Ascending aorta (tissue), 2 donors: ENCODE measurements around the gene DPH1. TPM values are rescaled to one million over a fixed set of nuclear protein-coding genes. Genes with fewer than 3 reads are reported as not detected.

Experiments
- DNase-seq, 2 donors: peaks; one replicate each; pipeline ENCODE4 v3.0.0-alpha.2; 2019; ENCODE audit warnings: low spot score in 2 of 2
- H3K27ac ChIP-seq, 2 donors: fragments of 200-600 bp; sonication (generic); one replicate each; pipeline ENCODE4 v1.5.1; 2016 to 2017; ENCODE audit warnings: mild to moderate bottlenecking in 1 of 2
- H3K27me3 ChIP-seq: fragments of 200-600 bp; sonication (generic); one replicate; pipeline ENCODE4 v1.5.1; 2017
- H3K36me3 ChIP-seq, 2 donors: fragments of 200-600 bp; sonication (generic); one replicate each; pipeline ENCODE4 v1.5.1; 2016
- H3K4me1 ChIP-seq, 2 donors: fragments of 200-600 bp; sonication (generic); one replicate each; pipeline ENCODE4 v1.5.1; 2016 to 2017; ENCODE audit warnings: mild to moderate bottlenecking in 1 of 2
- H3K4me3 ChIP-seq, 2 donors: fragments of 200-600 bp; sonication (generic); one replicate each; pipeline ENCODE4 v1.5.1; 2016 to 2017; ENCODE audit warnings: mild to moderate bottlenecking in 1 of 2
- H3K9me3 ChIP-seq, 2 donors: fragments of 200-600 bp; sonication (generic); one replicate each; pipeline ENCODE4 v1.5.1; 2016
- intact Hi-C: fragments of 100-400 bp; cut with DNase I; formaldehyde crosslinking; loops from one replicate; pipeline ENCODE4 v1.15.1; 2023
- total RNA-seq: library from RNA; depleted of rRNA; stranded (reverse); fragments of >200 nt; gene quantifications from one replicate; pipeline ENCODE4 v1.1.0, GENCODE V29; 2016
- TF ChIP-seq, protein P1 (sequence below), 3 experiments: fragments of 200-600 bp in 2 of 3; fragments of 450-650 bp in 1 of 3; sonication (generic) in 2 of 3; IDR thresholded peaks; one replicate each; pipeline ENCODE4 v1.5.1; 2016 to 2019; ENCODE audit warnings: antibody characterized with exemption in 3 of 3, mild to moderate bottlenecking in 1 of 3, moderate library complexity in 1 of 3

The DPH1 gene
- total RNA-seq, 1 donor from 2014 or later, result 125 TPM

DNA sequence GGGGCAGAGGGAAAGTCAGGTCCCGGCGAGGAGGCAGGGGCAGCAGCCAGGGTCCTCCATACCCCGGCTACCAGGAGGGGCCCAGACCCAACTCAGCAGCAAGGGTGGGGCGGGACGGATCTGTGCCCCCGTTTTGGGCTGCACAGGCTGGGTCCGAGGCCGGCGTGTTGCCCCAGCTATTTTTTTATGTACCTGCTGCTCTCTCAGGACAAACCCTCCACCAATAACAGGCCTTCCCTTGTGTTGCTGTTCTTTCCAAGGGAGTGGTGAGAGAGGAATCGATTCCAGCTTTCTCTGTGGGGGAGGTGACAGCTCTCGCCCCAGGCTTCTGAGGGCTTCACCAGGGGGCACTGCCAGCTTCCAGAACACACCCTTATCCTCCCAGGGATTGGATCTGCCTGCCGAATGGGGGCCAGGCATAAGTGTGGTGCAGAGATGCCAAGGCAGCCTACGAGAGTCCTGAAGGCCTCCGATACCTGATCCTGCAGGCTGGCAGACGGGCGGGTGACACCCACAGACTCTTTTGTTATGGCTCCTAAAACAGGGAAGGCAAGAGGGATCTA, 27.1 kb upstream of the DPH1 start:
- TF ChIP-seq, protein P1, sequence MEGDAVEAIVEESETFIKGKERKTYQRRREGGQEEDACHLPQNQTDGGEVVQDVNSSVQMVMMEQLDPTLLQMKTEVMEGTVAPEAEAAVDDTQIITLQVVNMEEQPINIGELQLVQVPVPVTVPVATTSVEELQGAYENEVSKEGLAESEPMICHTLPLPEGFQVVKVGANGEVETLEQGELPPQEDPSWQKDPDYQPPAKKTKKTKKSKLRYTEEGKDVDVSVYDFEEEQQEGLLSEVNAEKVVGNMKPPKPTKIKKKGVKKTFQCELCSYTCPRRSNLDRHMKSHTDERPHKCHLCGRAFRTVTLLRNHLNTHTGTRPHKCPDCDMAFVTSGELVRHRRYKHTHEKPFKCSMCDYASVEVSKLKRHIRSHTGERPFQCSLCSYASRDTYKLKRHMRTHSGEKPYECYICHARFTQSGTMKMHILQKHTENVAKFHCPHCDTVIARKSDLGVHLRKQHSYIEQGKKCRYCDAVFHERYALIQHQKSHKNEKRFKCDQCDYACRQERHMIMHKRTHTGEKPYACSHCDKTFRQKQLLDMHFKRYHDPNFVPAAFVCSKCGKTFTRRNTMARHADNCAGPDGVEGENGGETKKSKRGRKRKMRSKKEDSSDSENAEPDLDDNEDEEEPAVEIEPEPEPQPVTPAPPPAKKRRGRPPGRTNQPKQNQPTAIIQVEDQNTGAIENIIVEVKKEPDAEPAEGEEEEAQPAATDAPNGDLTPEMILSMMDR (IDR thresholded peaks at IDR 0.05), result no peak
- intact Hi-C loops, result no loop called here
- no peaks in the 10 kb centered on the region for H3K9me3 ChIP-seq
- peaks cover 16 to 22% of the 10 kb centered on the region in 2 donors for H3K4me1 ChIP-seq
- no peak for DNase-seq
- H3K27me3 ChIP-seq, result no peaks in the 10 kb centered on the region
- H3K36me3 ChIP-seq, result no peaks in the 10 kb centered on the region
- no peak overlapping the region for H3K4me3 ChIP-seq
- H3K27ac ChIP-seq, result no peak overlapping the region

DNA sequence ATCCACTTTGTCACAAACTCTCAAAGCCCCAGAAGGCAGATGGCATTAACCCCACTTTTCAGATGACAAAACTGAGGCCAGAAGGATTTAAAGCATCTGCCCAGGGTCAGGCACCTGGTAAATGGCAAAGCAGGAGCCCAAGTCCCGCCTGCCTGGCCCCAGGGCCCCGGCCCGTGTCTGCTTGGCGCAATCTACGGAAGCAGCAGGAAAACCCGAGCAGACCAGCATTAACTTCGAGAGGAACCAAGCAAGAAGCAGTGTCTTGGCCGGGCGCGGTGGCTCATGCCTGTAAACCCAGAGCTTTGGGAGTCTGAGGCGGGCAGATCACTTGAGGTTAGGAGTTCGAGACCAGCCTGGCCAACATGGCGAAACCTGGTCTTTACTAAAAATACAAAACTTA, 26.4 kb upstream of the DPH1 start:
- TF ChIP-seq, protein P1 (IDR thresholded peaks at IDR 0.05), result no peak
- Histone ChIP-seq H3K9me3 (no peaks in the 10 kb centered on the region), H3K36me3 (no peaks in the 10 kb centered on the region), H3K27me3 (no peaks in the 10 kb centered on the region), H3K4me3 (no peak overlapping the region), H3K27ac (no peak overlapping the region), H3K4me1 (peaks cover 10 to 18% of the 10 kb centered on the region in 2 donors)
- intact Hi-C loops, result no loop called here
- DNase-seq, result no peak

DNA sequence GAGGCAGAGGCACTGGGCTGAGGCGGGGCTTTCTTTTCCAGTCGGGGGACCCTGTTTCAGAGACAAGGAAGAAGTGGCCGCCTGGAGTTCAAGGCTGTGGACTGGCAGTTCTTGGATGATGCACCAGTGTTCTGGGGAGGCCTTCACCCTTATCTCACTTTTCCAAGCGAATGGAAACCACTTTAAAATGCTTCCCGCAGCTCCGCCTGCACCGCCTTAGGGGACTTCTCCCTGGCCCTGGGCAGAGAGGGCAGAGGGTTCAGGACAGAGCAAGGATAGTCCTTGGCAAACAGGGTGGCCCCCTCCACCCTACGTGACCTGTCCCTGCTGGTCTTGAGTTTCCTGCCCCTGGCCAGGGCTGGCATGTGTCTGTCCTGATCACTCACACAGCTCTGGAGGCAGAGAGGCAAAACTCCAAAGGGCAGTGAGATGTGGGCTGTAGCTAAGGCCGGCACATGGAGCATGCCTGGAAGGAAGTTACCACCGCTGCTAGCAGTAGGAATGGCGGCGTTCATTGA, 25.5 kb upstream of the DPH1 start:
- intact Hi-C loops, result no loop called here
- H3K27ac ChIP-seq, result no peak overlapping the region

DNA sequence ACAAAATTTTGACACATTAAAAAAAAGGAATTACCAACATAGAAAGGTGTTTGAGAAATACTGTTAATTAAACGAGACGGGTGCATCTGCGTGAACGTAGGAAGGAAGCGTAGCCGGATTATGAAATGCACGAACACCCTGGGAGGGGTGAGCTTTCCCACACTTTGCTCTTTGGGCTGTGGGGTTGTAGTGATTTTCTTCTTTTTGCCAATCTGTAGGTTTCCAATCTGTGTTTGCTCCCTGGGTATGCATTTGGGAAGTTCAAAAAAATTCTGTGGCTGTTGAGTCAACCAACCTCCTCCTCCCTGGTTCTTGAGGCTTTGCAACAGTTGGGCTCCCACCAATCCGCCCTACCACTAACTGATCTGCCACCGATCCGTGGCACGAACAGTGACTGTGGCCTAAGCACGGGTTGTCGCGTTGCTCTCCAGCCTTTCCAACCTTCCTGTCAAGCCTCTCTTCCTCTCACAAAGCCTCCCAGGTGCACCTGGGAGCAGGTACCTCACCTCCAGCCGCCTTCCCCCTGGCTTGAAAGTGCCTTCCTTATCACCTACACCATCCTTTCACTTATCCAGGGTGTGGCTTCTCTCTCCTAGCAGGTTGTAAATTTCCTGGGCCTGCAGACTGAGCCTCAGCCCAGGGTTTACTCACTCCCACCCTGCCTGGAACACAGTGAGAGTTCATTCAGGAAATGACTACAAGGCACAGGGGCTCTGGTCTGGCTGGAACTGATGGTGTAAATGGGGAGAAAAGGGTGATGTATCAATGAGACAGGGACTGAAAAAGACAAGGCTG, 21.4 kb upstream of the DPH1 start:
- no peak for DNase-seq
- H3K4me1 ChIP-seq, result peaks cover 4 to 19% of the 10 kb centered on the region in 2 donors
- H3K9me3 ChIP-seq, result no peaks in the 10 kb centered on the region
- H3K27me3 ChIP-seq, result no peaks in the 10 kb centered on the region
- TF ChIP-seq, protein P1 (IDR thresholded peaks at IDR 0.05), result no peak
- H3K27ac ChIP-seq, result no peak overlapping the region
- intact Hi-C loops, result no loop called here
- no peaks in the 10 kb centered on the region for H3K36me3 ChIP-seq
- no peak overlapping the region for H3K4me3 ChIP-seq

More for the DNA sequence above, 25.5 kb upstream of the DPH1 start:
- TF ChIP-seq, protein P1 (IDR thresholded peaks at IDR 0.05), result no peak
- H3K4me1 ChIP-seq, result peaks cover 6 to 8% of the 10 kb centered on the region in 2 donors
- no peaks in the 10 kb centered on the region for H3K36me3 ChIP-seq
- DNase-seq, result no peak
- H3K27me3 ChIP-seq, result no peaks in the 10 kb centered on the region
- H3K4me3 ChIP-seq, result no peak overlapping the region
- no peaks in the 10 kb centered on the region for H3K9me3 ChIP-seq

DNA sequence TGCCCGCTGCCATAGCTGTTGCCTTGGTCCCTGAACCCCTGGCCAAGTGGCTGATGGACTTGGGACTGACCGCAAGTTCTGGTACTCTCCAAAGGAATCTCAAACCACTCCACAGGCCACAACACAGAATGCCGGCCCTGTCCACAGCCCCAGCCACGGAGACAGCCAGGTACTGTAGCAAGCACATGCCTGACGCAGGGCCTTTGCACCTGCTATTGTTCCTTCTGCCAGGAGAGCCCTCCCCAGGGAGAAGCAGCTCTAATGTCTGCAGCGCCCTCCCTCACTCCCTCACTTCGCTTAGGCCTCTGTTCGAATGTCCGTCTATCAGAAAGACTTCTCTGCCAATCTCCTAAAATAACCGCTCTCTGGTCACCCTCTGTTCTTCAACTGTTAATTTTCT, 20.2 kb upstream of the DPH1 start:
- Histone ChIP-seq H3K27ac (no peak overlapping the region), H3K9me3 (no peaks in the 10 kb centered on the region), H3K36me3 (no peaks in the 10 kb centered on the region), H3K4me1 (peaks cover 4 to 30% of the 10 kb centered on the region in 2 donors), H3K27me3 (no peaks in the 10 kb centered on the region), H3K4me3 (no peak overlapping the region)
- TF ChIP-seq, protein P1 (IDR thresholded peaks at IDR 0.05), result no peak
- DNase-seq, result no peak
- intact Hi-C loops, result no loop called here
